ENCODE measurements around the gene NDFIP2.
A peak's percentile ranks its signal among the peaks of the same experiment; 100 is the strongest.

NDFIP2 gene

DNA sequence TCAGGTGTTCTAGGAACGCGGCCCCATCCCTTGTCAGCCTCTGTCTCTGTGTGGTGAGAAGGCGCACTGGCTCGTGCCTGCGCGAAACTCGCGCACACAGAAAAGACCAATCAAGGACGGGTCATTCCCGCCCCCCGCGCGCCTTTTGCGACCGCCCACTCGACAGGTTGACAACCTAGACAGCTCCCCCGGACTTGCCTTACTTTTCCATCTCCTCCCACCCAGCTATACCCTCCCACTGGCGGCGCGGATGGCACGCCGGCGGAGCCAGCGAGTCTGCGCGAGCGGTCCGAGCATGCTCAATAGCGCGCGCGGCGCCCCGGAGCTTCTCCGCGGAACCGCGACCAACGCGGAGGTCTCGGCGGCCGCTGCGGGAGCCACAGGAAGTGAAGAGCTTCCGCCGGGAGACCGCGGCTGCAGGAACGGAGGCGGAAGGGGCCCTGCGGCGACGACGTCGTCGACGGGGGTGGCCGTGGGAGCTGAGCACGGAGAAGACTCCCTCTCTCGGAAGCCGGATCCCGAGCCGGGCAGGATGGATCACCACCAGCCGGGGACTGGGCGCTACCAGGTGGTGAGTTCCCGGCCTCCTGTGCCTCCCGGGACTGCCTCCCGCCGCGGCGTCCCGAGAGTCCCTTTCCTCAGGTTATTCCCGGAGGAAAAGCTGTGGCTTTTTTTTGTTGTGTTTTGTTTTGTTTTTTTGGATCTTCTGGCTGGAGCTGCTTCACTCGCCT, at the start of gene NDFIP2:
NDFIP2 (plus strand) TSS at position 202 of the 731 bp plus-strand sequence; CDS start at position 251, 49 bp downstream.
- peak; percentile 35 for DNase-seq (ENCODE audit: low spot score)

DNA sequence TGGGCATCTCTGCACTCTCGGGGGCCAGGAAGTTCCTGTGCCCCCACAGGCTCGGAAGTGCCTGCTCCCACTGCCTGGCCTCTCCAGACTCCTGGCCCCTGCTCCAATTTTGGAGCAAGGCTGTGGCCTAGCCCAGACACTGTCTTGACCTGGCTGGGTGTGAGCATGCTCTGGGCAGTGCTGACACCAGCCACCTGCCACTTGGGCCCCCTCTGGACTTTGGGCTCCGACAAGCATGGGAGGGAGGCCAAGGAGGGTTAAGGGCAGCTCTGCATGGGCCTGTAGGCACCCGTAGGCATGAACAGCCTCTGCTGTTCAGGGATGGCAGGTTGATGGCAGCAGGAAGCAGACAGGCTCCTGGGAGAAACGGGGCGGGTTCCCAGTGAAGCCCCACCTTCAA, 48.9 kb upstream of the NDFIP2 start:
- DNase-seq (ENCODE audit: low spot score): no peak

DNA sequence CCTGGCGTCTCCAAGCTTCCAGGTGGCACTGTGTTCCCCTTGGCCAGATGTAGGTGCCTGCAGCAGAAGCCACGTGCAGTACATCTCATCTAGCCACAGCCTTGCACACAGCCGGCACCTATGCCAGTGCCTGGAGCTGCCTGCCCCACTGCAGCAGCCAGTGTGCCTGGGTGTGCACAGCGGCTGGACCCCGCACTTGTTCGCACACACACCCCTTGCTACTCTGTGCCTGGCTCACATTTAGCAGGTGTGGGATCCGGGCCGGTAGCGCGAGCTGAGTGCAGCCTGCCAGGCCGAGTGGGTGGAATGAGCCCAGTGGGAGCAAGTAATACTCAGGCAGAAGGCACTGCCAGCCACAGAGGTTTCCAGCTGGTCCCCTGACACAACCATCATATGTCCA, 48.0 kb upstream of the NDFIP2 start:
- DNase-seq (ENCODE audit: low spot score): no peak

DNA sequence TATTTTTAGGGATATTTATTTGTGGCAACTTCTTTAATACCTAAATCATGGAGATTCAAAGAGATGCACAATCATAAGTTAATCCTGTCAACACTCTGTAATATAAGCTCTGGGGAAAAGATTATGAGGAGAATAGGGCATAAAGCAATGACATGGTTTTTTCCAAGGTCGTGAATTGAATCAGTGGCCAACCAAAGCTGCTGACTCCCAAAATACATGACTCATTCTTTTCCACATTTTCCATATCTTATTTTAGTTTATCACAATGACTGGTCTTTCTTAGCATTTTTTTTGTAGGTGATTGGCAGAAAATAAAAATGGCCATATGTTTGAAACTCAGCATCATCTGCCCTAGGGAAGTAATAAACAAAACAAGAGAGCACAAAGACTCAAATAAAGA, 46.4 kb upstream of the NDFIP2 start:
- DNase-seq (ENCODE audit: low spot score): no peak

GRCh38 chr13:79435561-79435990, 45.4 kb upstream of the NDFIP2 start:
- no peak for DNase-seq (ENCODE audit: low spot score)

DNA sequence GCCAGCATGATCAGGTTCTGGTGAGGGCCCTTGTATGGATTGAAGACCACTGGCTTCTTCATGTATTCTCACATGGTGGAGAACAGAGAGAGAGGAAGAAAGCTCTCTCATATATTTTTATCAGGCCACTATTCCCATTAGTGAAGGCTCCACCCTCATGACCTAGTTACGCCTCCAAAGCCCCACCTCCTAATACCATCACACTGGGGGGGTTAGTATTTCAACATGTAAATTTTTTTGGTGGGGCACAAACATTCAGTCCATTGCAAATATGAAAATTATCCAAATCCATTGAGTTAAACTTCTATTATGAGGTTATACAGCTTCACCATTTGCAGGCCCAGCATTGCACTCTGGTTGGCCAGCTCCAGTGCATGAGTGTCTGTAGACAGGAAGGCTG, 41.7 kb upstream of the NDFIP2 start:
- DNase-seq (ENCODE audit: low spot score): no peak

DNA sequence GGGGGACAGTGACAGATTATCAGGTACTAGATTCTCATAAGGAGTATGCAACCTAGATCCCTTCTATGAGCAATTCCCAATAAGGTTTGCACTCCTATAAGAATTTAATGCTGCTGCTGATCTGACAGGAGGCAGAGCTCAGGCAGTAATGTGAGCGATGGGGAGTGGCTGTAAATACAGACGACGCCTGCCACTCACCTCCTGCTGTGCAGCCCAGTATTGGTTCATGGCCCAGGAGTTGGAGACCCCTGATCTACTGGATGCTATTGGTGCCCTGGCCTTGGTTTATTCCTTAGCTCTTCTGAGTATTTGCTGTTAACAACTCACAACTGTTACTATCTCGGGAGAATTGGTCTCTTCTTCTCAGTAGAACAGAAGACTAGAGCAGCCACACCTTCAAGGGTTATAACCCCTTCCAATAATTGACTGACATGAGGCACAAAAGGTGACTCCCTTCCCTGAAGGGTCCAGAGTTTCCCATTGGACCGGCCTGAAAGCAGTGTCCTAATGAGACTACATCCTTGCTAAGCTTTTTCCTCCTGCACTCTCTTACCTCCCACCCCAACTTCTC, 39.9 kb upstream of the NDFIP2 start:
- DNase-seq (ENCODE audit: low spot score): no peak

- DNase-seq (ENCODE audit: low spot score): no peak
Observed at GRCh38 chr13:79442221-79442620, 38.7 kb upstream of the NDFIP2 start.

DNA sequence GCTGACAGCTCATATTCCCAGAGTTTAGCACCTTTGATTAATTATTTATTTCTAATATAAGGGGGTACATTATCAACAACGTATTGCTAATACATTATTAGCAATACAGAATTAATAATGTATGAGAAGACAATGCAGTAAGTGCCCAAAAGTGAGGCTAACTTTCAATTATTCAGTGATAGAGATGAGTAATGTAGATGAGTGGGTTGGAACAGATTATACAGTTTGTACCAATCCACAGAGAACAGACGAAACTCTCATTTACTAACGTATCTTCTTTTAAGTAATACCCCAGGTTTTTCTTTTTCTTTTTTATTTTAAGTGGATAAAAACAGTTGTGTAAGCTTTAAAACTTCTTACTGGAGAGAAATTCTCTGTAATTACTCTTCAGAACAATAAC, 38.2 kb upstream of the NDFIP2 start:
- no peak for DNase-seq (ENCODE audit: low spot score)

DNA sequence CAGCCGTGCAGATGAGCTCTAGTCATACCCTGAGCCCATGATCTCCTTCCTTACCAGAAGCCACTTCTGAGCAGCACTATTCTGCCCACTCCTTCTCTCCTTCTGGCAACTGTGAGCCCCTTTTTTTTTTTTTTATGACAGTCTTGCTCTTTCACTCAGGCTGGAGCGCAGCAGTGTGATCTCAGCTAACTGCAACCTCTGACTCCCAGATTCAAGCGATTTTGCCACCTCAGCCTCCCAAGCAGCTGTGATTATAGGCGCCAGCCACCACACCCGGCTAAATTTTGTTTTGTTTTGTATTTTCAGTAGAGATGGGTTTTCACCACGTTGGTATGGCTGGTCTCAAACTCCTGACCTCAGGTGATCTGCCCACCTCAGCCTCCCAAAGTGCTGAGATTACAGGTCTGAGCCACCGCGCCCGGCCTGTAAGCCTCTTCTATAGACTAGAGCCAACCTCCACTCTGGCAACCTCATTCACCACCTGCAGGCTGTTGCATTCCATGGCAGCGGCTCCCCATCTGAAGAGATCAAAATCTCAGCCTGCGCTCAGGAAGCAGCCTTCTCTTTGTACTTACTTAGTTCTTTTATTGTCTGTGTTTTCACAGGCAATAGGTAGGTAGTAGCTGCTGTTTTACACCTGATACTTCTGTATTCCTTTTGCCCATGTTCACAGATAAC, 34.8 kb upstream of the NDFIP2 start:
- no peak for DNase-seq (ENCODE audit: low spot score)

DNA sequence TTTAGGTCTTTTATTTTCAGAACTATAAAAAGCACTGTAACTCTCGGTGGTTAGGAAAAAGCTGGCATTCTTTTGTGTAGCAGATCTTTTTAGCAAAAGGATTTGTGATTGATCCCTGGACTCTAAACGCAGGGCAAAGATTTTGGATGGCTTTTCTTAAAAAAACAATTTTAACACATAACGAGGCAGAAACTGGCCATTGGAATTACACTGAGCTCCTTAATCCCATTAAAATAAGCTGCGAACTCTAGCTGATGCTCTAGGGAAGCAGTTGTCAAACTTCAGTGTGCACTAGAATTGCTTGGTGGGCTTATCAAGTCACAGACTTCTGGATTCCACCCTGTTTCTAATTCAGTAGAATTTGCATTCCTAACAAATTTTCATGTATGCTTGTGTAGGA, 33.8 kb upstream of the NDFIP2 start:
- no peak for DNase-seq (ENCODE audit: low spot score)

DNA sequence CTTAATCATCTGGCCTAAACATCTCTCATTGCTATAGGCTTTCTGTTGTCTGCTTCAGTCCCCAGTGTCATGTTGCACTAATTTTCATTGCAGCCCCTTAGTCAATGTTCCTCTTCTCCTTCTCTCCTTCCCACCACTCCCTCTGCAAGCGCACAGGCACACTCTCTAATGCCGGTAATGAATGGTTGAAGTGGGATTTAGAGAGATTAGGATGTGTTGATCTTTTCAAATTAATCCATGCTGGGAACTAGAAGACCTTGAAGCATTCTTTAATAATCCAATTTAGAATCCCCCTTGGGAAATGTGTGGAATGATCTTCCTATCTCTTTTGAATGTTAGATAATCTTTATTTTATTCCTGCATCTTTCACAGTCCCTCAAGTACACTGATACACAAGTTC, 33.2 kb upstream of the NDFIP2 start:
- DNase-seq (ENCODE audit: low spot score): no peak

DNA sequence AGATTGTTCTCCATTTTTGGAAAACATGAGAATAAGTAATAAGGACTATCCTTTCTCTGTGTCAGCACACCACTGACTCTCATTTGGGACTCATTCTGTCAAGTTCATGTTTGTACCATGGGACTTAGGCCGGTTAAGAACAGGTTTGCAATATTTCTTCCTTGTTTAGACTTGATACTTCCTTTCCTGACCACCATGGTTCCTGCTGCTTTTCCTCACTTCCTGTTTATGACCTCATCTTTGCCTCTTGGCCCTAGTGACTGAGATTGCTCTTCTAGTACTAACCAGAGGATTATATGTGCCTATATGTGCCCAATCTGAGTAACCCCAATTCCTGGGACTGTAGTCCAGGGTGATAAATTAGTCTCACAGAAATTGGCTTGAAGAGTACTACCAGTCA, 32.5 kb upstream of the NDFIP2 start:
- DNase-seq (ENCODE audit: low spot score): no peak

GRCh38 chr13:79450110-79450509, 30.8 kb upstream of the NDFIP2 start:
- no peak for DNase-seq (ENCODE audit: low spot score)

DNA sequence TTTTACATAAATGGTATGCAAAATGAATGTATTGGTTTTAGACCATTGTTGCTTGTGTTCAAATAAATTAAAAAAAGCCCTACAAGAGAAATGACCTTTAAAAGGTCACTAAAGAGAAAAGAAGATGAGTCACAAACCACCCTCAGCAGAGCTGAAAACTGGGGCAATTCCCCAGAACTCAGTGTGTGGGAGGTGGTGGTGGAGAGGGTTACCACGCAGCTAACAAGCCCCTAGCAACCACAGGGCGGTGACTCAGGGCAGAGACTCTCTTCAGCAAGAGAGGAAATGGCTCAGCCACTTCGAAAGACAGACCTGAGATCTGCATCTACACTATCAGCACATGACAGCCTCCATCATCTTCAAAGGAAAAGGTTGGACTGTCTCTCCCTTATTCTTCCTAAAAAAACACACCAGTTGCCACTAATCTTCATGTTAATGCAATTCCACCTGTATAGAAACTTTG, 29.4 kb upstream of the NDFIP2 start:
- DNase-seq (ENCODE audit: low spot score): no peak

DNA sequence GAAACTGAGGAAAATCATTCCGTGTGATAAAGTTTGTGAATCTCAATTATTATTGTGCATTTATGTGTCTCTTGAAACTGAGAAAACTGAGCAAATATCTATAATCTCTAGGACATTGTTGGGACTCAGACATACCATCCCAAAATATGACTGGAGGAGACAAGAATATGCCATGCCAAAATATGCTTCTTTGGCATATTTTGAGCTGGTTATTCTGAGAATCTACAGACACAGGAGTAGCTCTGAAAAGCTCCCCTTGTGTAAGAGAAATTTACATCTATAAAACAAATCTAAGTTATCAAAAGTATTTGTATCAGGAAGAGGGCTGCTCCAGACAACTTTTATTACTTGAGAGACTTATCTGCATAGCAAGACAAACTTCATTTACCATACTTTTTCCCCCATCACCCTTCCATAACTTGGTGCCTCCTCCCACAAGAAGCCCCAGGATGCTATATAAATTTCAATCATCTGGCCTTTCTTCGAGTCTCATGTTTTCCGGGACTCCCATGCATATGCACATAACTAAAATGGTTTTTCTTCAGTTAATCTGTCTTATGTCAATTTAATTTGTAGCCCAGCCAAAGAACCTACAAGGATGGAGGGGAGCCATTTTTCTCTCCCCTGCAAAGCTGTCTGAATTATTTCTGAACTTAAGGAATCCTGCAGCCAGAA, 28.6 kb upstream of the NDFIP2 start:
- DNase-seq (ENCODE audit: low spot score): no peak

GRCh38 chr13:79455331-79455730, 25.6 kb upstream of the NDFIP2 start:
- no peak for DNase-seq (ENCODE audit: low spot score)

- no peak for DNase-seq (ENCODE audit: low spot score)
Observed at GRCh38 chr13:79456051-79456450, 24.9 kb upstream of the NDFIP2 start.

GRCh38 chr13:79456656-79457365, 24.1 kb upstream of the NDFIP2 start:
- DNase-seq (ENCODE audit: low spot score): no peak

DNA sequence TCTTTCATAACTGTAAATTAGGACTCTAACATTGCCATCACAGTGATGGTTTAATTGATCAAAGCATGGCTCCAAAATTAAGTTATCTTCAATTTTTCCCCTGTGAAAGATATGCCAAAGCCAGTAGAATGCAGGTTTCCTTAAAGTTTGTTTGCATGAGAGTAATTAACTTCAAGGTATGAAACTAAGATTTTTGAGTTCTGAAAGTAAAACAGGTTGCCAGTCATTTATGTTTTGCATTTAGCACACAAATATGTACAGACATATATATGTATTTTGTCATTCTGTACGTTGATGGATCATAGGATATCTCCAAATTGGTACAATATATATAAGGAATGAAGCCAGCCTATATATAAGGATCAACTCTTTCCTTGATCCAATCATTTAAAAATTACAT, 23.6 kb upstream of the NDFIP2 start:
- no peak for DNase-seq (ENCODE audit: low spot score)

DNA sequence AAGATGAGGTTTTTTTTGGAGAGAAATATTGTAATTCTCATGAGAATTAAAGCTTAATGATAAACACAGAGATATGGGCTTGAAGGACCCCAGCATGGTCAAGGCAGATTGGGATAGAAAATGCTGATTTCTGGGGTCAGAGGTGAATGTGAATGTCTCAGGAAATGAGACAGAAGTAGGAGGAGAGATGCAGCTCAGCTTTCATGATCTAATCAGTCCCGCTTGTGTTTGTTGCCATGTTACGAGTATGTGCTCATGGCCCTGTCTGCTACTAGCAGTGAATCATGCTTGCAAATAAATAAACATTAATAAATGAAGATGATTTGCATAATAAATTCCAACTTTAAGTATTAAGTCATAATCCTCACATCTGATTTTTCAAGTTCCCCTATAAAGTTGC, 23.0 kb upstream of the NDFIP2 start:
- no peak for DNase-seq (ENCODE audit: low spot score)

GRCh38 chr13:79458436-79458835, 22.5 kb upstream of the NDFIP2 start:
- no peak for DNase-seq (ENCODE audit: low spot score)
